K562 (cell line): ENCODE results near the gene AQP6. TPM values are rescaled to one million over a fixed set of nuclear protein-coding genes. Genes with fewer than 3 reads are reported as not detected.
A peak's percentile ranks its signal among the peaks of the same experiment; 100 is the strongest.
"Not testable (repeated sequence)": the region's sequence is repeated elsewhere in the genome, so short reads cannot be mapped to it uniquely, and the experiment has no call there.

Experiments used
- ATAC-seq: fragments of 200-7000 bp; cut with Tn5 transposase; 3 replicates; pipeline ENCODE4 v1.9.1; 2020; ENCODE audit warnings: moderate library complexity
- BruUV-seq: library from RNA; stranded (reverse); fragments of 400-500 nt; replicated peaks from 2 replicates; lab custom pipeline; 2021; lab: Mats Ljungman, UMichigan
- CTCF ChIA-PET: fragments of 300-600 bp; formaldehyde crosslinking; extraction: SDS; loops from one replicate; lab custom pipeline; 2021; ENCODE audit warnings: low intra/inter-chr PET ratio; lab: Yijun Ruan, JAX
- POLR2A ChIA-PET: fragments of 300-600, 350-650 bp; sonication (Branson Sonifier 250); formaldehyde crosslinking; extraction: SDS; loops from one replicate; lab custom pipeline; 2021; ENCODE audit warnings: antibody characterized with exemption, inconsistent platforms; lab: Yijun Ruan, JAX
- DNase-seq, 4 experiments: peaks; one replicate each; pipeline versions ENCODE4 v3.0.0 to v3.0.0-alpha.2; 2011 to 2018; ENCODE audit warnings: low spot score in 3 of 4, mixed read lengths in 3 of 4; ENCODE audit errors: extremely low read depth in 1 of 4
- FAIRE-seq: peaks from 2 replicates; lab custom pipeline; 2011; peaks lifted over from hg19 to GRCh38; lab: Jason Lieb, UNC
- H2AFZ ChIP-seq: 2 replicates; pipeline ENCODE4 v1.6.0; 2011; ENCODE audit warnings: low read depth, low read length, control low read depth, inconsistent platforms
- H3K27ac ChIP-seq: fragments of 200-600 bp; 3 replicates; pipeline ENCODE4 v1.8.0; 2011; ENCODE audit warnings: low read depth, mild to moderate bottlenecking, control low read depth, inconsistent platforms, low read length, moderate library complexity, mixed read lengths; ENCODE audit errors: extremely low read depth
- H3K27me3 ChIP-seq, 2 experiments: fragments of 300-600 bp in 1 of 2; 2 replicates in 1 of 2; 3 replicates in 1 of 2; pipeline versions ENCODE4 v1.6.0 to v1.8.0; 2011; ENCODE audit warnings: inconsistent platforms in 2 of 2, low read length in 2 of 2, mild to moderate bottlenecking in 1 of 2, mixed read lengths in 1 of 2, moderate library complexity in 1 of 2; ENCODE audit not compliant: control insufficient read depth in 2 of 2, insufficient read depth in 2 of 2
- H3K36me3 ChIP-seq: fragments of 300-600 bp; 3 replicates; pipeline ENCODE4 v1.8.0; 2011; ENCODE audit warnings: mild to moderate bottlenecking, low read length, inconsistent platforms; ENCODE audit not compliant: control insufficient read depth, insufficient read depth
- H3K4me1 ChIP-seq, 2 experiments: fragments of 200-600 bp in 1 of 2; replicated peaks in 1 of 2; 2 replicates in 1 of 2; 3 replicates in 1 of 2; pipeline versions ENCODE4 v1.5.1 to v1.8.0; 2011; ENCODE audit warnings: inconsistent platforms in 2 of 2, low read length in 2 of 2, mild to moderate bottlenecking in 1 of 2, mixed read lengths in 1 of 2, moderate library complexity in 1 of 2; ENCODE audit not compliant: control insufficient read depth in 2 of 2, insufficient read depth in 2 of 2
- H3K4me2 ChIP-seq: 2 replicates; pipeline ENCODE4 v1.6.1; 2011; ENCODE audit warnings: low read length, control low read depth, inconsistent platforms, mixed read lengths; ENCODE audit not compliant: insufficient read depth
- H3K4me3 ChIP-seq: fragments of 200-600 bp; sonication (generic), shearing (Covaris generic); 2 replicates; pipeline ENCODE4 v1.5.1; 2016; ENCODE audit warnings: control low read depth, inconsistent platforms
- H3K79me2 ChIP-seq: fragments of 200-600 bp; 3 replicates; pipeline ENCODE4 v1.8.0; 2011; ENCODE audit warnings: low read length, inconsistent platforms; ENCODE audit not compliant: control insufficient read depth, insufficient read depth
- H3K9ac ChIP-seq, 2 experiments: 2 replicates each; pipeline versions ENCODE4 v1.6.0 to v1.6.1; 2011; ENCODE audit warnings: low read depth in 2 of 2, low read length in 2 of 2, control low read depth in 1 of 2, inconsistent platforms in 1 of 2, mild to moderate bottlenecking in 1 of 2, mixed read lengths in 1 of 2; ENCODE audit not compliant: insufficient read depth in 1 of 2
- H3K9me1 ChIP-seq: one replicate; pipeline ENCODE4 v1.6.0; 2011; ENCODE audit warnings: inconsistent platforms, mild to moderate bottlenecking, low read length, moderate library complexity; ENCODE audit not compliant: control insufficient read depth, insufficient read depth
- H3K9me3 ChIP-seq: replicated peaks from 2 replicates; pipeline ENCODE4 v1.5.1; 2011; ENCODE audit warnings: low read depth, low read length, inconsistent platforms; ENCODE audit not compliant: control insufficient read depth, insufficient read depth
- H4K20me1 ChIP-seq: replicated peaks from 2 replicates; pipeline ENCODE4 v1.6.1; 2011; ENCODE audit warnings: low read length, inconsistent platforms, mixed read lengths; ENCODE audit not compliant: control insufficient read depth, insufficient read depth
- CEBPB ChIP-seq: fragments of 450-650 bp; IDR thresholded peaks from 2 replicates; pipeline ENCODE4 v1.6.1; 2016; ENCODE audit warnings: missing genetic modification characterization, missing compliant biosample characterization
- WGBS: fragments of 100-300 bp; shearing (Covaris generic); methylation state at CpG from one replicate; pipeline ENCODE4 v1.1.6; 2016; ENCODE audit warnings: low coverage, mixed read lengths; ENCODE audit not compliant: insufficient coverage; ENCODE audit errors: missing lambda C conversion rate; 5-methylcytosine and 5-hydroxymethylcytosine counted together
- in situ Hi-C: fragments of 300-500 bp; cut with MboI; formaldehyde crosslinking; loops from 4 replicates; pipeline ENCODE4 v1.15.0; 2018; ENCODE audit warnings: inconsistent platforms, mixed read lengths
- intact Hi-C: fragments of 100-400 bp; cut with micrococcal nuclease; formaldehyde crosslinking; loops from 2 replicates; pipeline ENCODE4 v1.14.2; 2022
- polyA plus RNA-seq, 8 experiments: library from polyadenylated mRNA; depleted of rRNA in 4 of 8; stranded (reverse) in 5 of 8; unstranded in 3 of 8; fragments of >200 nt; fragmentation: Nextera tagmentation in 2 of 8; fragmentation: Illumina TruSeq in 1 of 8; extraction: Ambion mirVana in 2 of 8; extraction: Trizol in 1 of 8; gene quantifications; 2 replicates each; pipeline versions ENCODE4 v1.2.1 to v1.2.3, GENCODE V29; 2011 to 2014; ENCODE audit warnings: inconsistent platforms in 1 of 8, missing spikeins in 1 of 8
- total RNA-seq, 7 experiments: library from RNA; depleted of rRNA in 6 of 7; stranded (reverse); fragments of >200 nt in 6 of 7; fragmentation: Illumina TruSeq in 2 of 7; extraction: Trizol in 2 of 7; gene quantifications; 2 replicates each; pipeline versions ENCODE4 v1.2.1 to v1.2.3, GENCODE V29; 2011 to 2021; ENCODE audit warnings: low replicate concordance in 1 of 7
- TF ChIP-seq, protein P1 (sequence below): fragments of 200-800 bp; sonication (Bioruptor generic); IDR thresholded peaks from 2 replicates; pipeline ENCODE4 v1.6.1; 2016; ENCODE audit warnings: missing genetic modification characterization, missing compliant biosample characterization

The AQP6 gene
- total and polyA plus RNA-seq, 9 of the 15 experiments (the other 6 are each of a cell fraction or from before 2014, with no cell fraction given): 0.05 to 0.12 TPM; not detected in 7

DNA sequence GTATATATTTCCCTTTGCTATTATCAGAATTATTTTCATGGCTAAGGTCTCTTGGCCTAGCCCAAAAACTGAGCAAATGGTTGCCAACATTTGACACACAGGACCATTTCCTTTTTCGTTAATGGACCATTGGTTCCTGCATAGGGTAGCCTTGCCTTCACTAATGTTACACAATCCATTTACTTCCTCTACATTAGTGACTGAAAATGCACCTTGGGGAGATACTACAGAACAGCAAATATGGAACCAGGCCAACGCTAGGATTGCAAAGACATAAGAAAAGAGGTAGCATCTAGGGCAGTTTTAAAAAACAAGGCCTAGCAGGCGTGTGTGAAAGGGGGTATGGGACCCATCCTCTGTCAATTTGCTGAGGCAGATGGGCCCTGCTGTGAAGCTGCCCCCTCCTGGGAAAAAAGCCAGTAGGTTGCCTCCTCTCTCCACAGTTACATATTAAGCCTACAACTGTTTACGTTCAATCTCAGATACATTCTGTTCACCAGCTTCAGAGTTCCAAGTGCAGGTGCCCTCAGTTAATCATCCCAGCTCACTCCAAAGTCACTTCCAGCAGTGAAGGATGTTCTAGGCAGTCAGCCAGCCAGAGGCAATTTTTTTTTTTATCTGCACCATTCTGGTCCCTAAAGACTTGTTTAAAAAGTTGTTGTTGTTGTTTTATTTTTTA, 15.0 kb downstream of the AQP6 start:
- intact Hi-C loops (no loop called here), in situ Hi-C loops (no loop called here)
- ChIA-PET CTCF (no interaction called here), POLR2A (interaction anchor here (0.6 to 1.0 kb wide), 2 partner anchors 38 to 259 kb away, joined by 3 read pairs; partner anchors contain the start of gene RACGAP1)
- no peak for DNase-seq
- Histone ChIP-seq H3K4me3 (no peak overlapping the region), H3K9me1 (no peaks in the 10 kb centered on the region), H3K36me3 (peaks cover 70% of the 10 kb centered on the region), H3K4me1 (peaks cover 14 to 16% of the 10 kb centered on the region in 2 experiments; a peak in 4 of 5 replicates), H3K27me3 (no peaks in the 10 kb centered on the region), H3K27ac (no peak overlapping the region), H3K9me3 (no peaks in the 10 kb centered on the region), H2AFZ (no peak overlapping the region), H3K79me2 (no peaks in the 10 kb centered on the region), H3K9ac (no peak overlapping the region), H3K4me2 (no peak overlapping the region), H4K20me1 (peaks cover 5% of the 10 kb centered on the region; the same call in 1 of the 2 replicates)
- BruUV-seq: no TSS peak
- 74% methylated on average over 4 of the region's 4 CpGs for WGBS
- TF ChIP-seq, protein P1, sequence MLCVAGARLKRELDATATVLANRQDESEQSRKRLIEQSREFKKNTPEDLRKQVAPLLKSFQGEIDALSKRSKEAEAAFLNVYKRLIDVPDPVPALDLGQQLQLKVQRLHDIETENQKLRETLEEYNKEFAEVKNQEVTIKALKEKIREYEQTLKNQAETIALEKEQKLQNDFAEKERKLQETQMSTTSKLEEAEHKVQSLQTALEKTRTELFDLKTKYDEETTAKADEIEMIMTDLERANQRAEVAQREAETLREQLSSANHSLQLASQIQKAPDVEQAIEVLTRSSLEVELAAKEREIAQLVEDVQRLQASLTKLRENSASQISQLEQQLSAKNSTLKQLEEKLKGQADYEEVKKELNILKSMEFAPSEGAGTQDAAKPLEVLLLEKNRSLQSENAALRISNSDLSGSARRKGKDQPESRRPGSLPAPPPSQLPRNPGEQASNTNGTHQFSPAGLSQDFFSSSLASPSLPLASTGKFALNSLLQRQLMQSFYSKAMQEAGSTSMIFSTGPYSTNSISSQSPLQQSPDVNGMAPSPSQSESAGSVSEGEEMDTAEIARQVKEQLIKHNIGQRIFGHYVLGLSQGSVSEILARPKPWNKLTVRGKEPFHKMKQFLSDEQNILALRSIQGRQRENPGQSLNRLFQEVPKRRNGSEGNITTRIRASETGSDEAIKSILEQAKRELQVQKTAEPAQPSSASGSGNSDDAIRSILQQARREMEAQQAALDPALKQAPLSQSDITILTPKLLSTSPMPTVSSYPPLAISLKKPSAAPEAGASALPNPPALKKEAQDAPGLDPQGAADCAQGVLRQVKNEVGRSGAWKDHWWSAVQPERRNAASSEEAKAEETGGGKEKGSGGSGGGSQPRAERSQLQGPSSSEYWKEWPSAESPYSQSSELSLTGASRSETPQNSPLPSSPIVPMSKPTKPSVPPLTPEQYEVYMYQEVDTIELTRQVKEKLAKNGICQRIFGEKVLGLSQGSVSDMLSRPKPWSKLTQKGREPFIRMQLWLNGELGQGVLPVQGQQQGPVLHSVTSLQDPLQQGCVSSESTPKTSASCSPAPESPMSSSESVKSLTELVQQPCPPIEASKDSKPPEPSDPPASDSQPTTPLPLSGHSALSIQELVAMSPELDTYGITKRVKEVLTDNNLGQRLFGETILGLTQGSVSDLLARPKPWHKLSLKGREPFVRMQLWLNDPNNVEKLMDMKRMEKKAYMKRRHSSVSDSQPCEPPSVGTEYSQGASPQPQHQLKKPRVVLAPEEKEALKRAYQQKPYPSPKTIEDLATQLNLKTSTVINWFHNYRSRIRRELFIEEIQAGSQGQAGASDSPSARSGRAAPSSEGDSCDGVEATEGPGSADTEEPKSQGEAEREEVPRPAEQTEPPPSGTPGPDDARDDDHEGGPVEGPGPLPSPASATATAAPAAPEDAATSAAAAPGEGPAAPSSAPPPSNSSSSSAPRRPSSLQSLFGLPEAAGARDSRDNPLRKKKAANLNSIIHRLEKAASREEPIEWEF (CRISPR knock-in tag): no peak
- TF ChIP-seq CEBPB (tag): 0 out of 2 replicates have a peak, but pooled peaks have one; percentile 29
- no peak for FAIRE-seq
- ATAC-seq: no peak

DNA sequence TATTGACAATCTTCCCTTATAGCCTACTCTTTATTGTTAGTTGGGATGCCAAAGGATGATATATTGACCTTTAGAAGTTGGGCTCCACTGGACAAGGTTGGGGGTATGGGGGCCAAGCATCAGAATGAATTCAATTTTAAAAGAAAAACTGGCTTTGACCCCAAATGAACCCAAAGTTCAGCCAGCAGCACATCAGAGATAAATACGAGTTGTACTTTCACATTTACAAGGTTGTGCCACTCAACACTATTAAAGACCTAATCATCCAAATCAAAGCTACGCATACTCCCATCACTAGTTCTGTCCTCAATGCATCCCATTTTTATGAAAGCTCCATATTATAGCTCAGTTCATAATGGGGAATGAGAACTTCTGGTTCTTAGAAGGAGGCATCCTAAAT, 16.7 kb downstream of the AQP6 start:
- H3K9me1 ChIP-seq, H3K4me1 ChIP-seq, CTCF ChIA-PET, in situ Hi-C loops, DNase-seq, ATAC-seq, H3K4me2 ChIP-seq, H4K20me1 ChIP-seq, FAIRE-seq, H3K9ac ChIP-seq, intact Hi-C loops, H3K27ac ChIP-seq, H2AFZ ChIP-seq, H3K27me3 ChIP-seq, H3K79me2 ChIP-seq, H3K9me3 ChIP-seq, H3K4me3 ChIP-seq: not testable (repeated sequence)
- 94% methylated on average over 2 of the region's 2 CpGs for WGBS
- POLR2A ChIA-PET: interaction anchor here (0.6 to 1.2 kb wide), 4 partner anchors 9 to 677 kb away, joined by 3 read pairs; no protein-coding TSS in a partner anchor
- BruUV-seq: TSS peak; percentile 38
- H3K36me3 ChIP-seq: peaks cover 86% of the 10 kb centered on the region
